WTC11 (cell line): ENCODE measurements around the gene SCIN. TPM values are rescaled to one million over a fixed set of nuclear protein-coding genes. Genes with fewer than 3 reads are reported as not detected.
"Not testable (repeated sequence)": the region's sequence is repeated elsewhere in the genome, so short reads cannot be mapped to it uniquely, and the experiment has no call there.

Source experiments
- ATAC-seq: fragments of 200-7000 bp; cut with Tn5 transposase; 2 replicates; pipeline ENCODE4 v1.10.0; 2021; ENCODE audit warnings: mild to moderate bottlenecking, moderate library complexity
- CTCF ChIA-PET: fragments of 300-600 bp; sonication (Branson Sonifier 250); formaldehyde crosslinking; loops from one replicate; lab custom pipeline; 2021; ENCODE audit warnings: antibody characterized with exemption; lab: Charles Lee
- POLR2A ChIA-PET: fragments of 350-600 bp; sonication (Branson Sonifier 250); formaldehyde crosslinking; loops from one replicate; lab custom pipeline; 2021; ENCODE audit warnings: antibody characterized with exemption; lab: Charles Lee
- DNase-seq: peaks from one replicate; pipeline ENCODE4 v3.0.0; 2021; ENCODE audit warnings: low spot score
- H3K27ac Mint-ChIP-seq: 2 replicates; pipeline ENCODE4 v1.8.0; 2021; ENCODE audit warnings: mixed read lengths
- H3K27me3 Mint-ChIP-seq: 2 replicates; pipeline ENCODE4 v1.8.0; 2021; ENCODE audit warnings: low read depth, mild to moderate bottlenecking, moderate library complexity, mixed read lengths
- H3K36me3 Mint-ChIP-seq: 2 replicates; pipeline ENCODE4 v1.8.0; 2021; ENCODE audit warnings: mixed read lengths
- H3K4me1 Mint-ChIP-seq: 2 replicates; pipeline ENCODE4 v1.8.0; 2022; ENCODE audit warnings: mixed read lengths
- H3K4me3 Mint-ChIP-seq: 2 replicates; pipeline ENCODE4 v1.8.0; 2021; ENCODE audit warnings: mild to moderate bottlenecking, moderate library complexity, mixed read lengths
- H3K9me3 Mint-ChIP-seq: 2 replicates; pipeline ENCODE4 v1.8.0; 2021; ENCODE audit warnings: mixed read lengths
- AFF4 ChIP-seq: sonication (generic); formaldehyde crosslinking; IDR thresholded peaks from 2 replicates; pipeline ENCODE4 v1.8.1; 2023; ENCODE audit warnings: mild to moderate bottlenecking, missing genetic modification reagents, borderline replicate concordance
- AR ChIP-seq: fragments of 250-450 bp; sonication (Bioruptor Pico); IDR thresholded peaks from 2 replicates; pipeline ENCODE4 v1.9.0; 2021; ENCODE audit warnings: mild to moderate bottlenecking
- ARID4B ChIP-seq: sonication (generic); formaldehyde crosslinking; IDR thresholded peaks from 2 replicates; pipeline ENCODE4 v1.8.0; 2023; ENCODE audit warnings: missing genetic modification reagents, mild to moderate bottlenecking, borderline replicate concordance
- ESRRA ChIP-seq: sonication (generic); formaldehyde crosslinking; IDR thresholded peaks from 2 replicates; pipeline ENCODE4 v1.8.1; 2022; ENCODE audit warnings: mild to moderate bottlenecking, missing genetic modification reagents, borderline replicate concordance
- FOXJ3 ChIP-seq: sonication (generic); formaldehyde crosslinking; IDR thresholded peaks from 2 replicates; pipeline ENCODE4 v1.9.0; 2021; ENCODE audit warnings: missing genetic modification reagents, mild to moderate bottlenecking, borderline replicate concordance
- IRF2 ChIP-seq: sonication (generic); formaldehyde crosslinking; IDR thresholded peaks from 2 replicates; pipeline ENCODE4 v1.8.0; 2022; ENCODE audit warnings: low read depth, missing genetic modification reagents, borderline replicate concordance
- MLX ChIP-seq: sonication (generic); formaldehyde crosslinking; IDR thresholded peaks from 2 replicates; pipeline ENCODE4 v1.8.1; 2023; ENCODE audit warnings: mild to moderate bottlenecking, missing genetic modification reagents, moderate library complexity
- NR3C1 ChIP-seq: sonication (generic); formaldehyde crosslinking; conservative IDR thresholded peaks from 2 replicates; pipeline ENCODE4 v1.8.1; 2023; ENCODE audit warnings: low read depth, mild to moderate bottlenecking, missing genetic modification reagents
- STAT6 ChIP-seq: sonication (generic); formaldehyde crosslinking; conservative IDR thresholded peaks from 2 replicates; pipeline ENCODE4 v1.8.1; 2023; ENCODE audit warnings: mild to moderate bottlenecking, low read depth, missing genetic modification reagents, moderate library complexity
- ZNF317 ChIP-seq: sonication (generic); formaldehyde crosslinking; IDR thresholded peaks from 2 replicates; pipeline ENCODE4 v1.8.1; 2023; ENCODE audit warnings: low read depth, mild to moderate bottlenecking, moderate library complexity, missing genetic modification reagents, borderline replicate concordance
- ZNF425 ChIP-seq: fragments of 250-450 bp; sonication (Bioruptor Pico); conservative IDR thresholded peaks from 2 replicates; pipeline ENCODE4 v1.9.0; 2021; ENCODE audit warnings: mild to moderate bottlenecking
- total RNA-seq: library from RNA; stranded (reverse); gene quantifications from 3 replicates; pipeline ENCODE4 v1.2.3, GENCODE V29; 2021

The SCIN gene
- total RNA-seq, 1 experiment from 2014 or later = 0.98 TPM

- DNase-seq = no peak
- TF ChIP-seq ESRRA (no peak), NR3C1 (CRISPR knock-in tag) (no peak)
- no peaks in the 10 kb centered on the region for H3K27me3 Mint-ChIP-seq
- peak overlapping the region; percentile 88 for H3K4me3 Mint-ChIP-seq
- POLR2A ChIA-PET = interaction anchor here (0.6 to 1.2 kb wide), 5 partner anchors 23 to 467 kb away, joined by 3 to 6 read pairs (median 3); no protein-coding TSS in a partner anchor
- no peaks in the 10 kb centered on the region for H3K36me3 Mint-ChIP-seq
- H3K27ac Mint-ChIP-seq = peak overlapping the region; percentile 94
- CTCF ChIA-PET = interaction anchor here (0.7 to 5.8 kb wide), 34 partner anchors 9 to 573 kb away, joined by 3 to 77 read pairs (median 7); no protein-coding TSS in a partner anchor
- H3K4me1 Mint-ChIP-seq = peaks cover 56% of the 10 kb centered on the region
- no peaks in the 10 kb centered on the region for H3K9me3 Mint-ChIP-seq
- no peak for ATAC-seq
These were observed 117.2 kb downstream of the SCIN start for GRCh38 chr7:12687718-12688171.

- H3K27me3 Mint-ChIP-seq, ATAC-seq, DNase-seq, H3K9me3 Mint-ChIP-seq, H3K36me3 Mint-ChIP-seq, POLR2A ChIA-PET: not testable (repeated sequence)
- Mint-ChIP-seq H3K4me1 (peaks cover 56% of the 10 kb centered on the region), H3K4me3 (peak overlapping the region; percentile 88), H3K27ac (peak overlapping the region; percentile 68; the same call in 1 of the 2 replicates)
- CTCF ChIA-PET = interaction anchor here (1.1 to 5.8 kb wide), 2 partner anchors 428 to 438 kb away, joined by 3 to 77 read pairs; no protein-coding TSS in a partner anchor
These were observed 118.1 kb downstream of the SCIN start for GRCh38 chr7:12688485-12689170.

- no peak overlapping the region for H3K27ac Mint-ChIP-seq
- POLR2A ChIA-PET = no interaction called here
- no peak for DNase-seq
- TF ChIP-seq AR (CRISPR knock-in tag) = no peak
- no peak for TF ChIP-seq FOXJ3 (CRISPR knock-in tag)
- no peak for TF ChIP-seq IRF2 (CRISPR knock-in tag)
- TF ChIP-seq ZNF317 = no peak
- no peak for TF ChIP-seq MLX (CRISPR knock-in tag)
- no peak for TF ChIP-seq STAT6 (CRISPR knock-in tag)
- no peak for TF ChIP-seq AFF4 (CRISPR knock-in tag)
- no peak for TF ChIP-seq ARID4B
- TF ChIP-seq ZNF425 = no peak
- TF ChIP-seq, all 79 proteins: peak for 0
- CTCF ChIA-PET = interaction anchor here (0.8 to 1.1 kb wide), 3 partner anchors 26 to 426 kb away, joined by 3 to 8 read pairs (median 3); no protein-coding TSS in a partner anchor
- peaks cover 57% of the 10 kb centered on the region for H3K4me1 Mint-ChIP-seq
- ATAC-seq = no peak
- H3K4me3 Mint-ChIP-seq = peak overlapping the region; percentile 88
- no peaks in the 10 kb centered on the region for H3K36me3 Mint-ChIP-seq
- H3K9me3 Mint-ChIP-seq = no peaks in the 10 kb centered on the region
- H3K27me3 Mint-ChIP-seq = no peaks in the 10 kb centered on the region
These were observed 118.9 kb downstream of the SCIN start for GRCh38 chr7:12689451-12689850.
